ENCODE results near the gene ZNF771.
"Not testable (repeated sequence)": the region's sequence is repeated elsewhere in the genome, so short reads cannot be mapped to it uniquely, and the experiment has no call there.

The ZNF771 gene

DNA sequence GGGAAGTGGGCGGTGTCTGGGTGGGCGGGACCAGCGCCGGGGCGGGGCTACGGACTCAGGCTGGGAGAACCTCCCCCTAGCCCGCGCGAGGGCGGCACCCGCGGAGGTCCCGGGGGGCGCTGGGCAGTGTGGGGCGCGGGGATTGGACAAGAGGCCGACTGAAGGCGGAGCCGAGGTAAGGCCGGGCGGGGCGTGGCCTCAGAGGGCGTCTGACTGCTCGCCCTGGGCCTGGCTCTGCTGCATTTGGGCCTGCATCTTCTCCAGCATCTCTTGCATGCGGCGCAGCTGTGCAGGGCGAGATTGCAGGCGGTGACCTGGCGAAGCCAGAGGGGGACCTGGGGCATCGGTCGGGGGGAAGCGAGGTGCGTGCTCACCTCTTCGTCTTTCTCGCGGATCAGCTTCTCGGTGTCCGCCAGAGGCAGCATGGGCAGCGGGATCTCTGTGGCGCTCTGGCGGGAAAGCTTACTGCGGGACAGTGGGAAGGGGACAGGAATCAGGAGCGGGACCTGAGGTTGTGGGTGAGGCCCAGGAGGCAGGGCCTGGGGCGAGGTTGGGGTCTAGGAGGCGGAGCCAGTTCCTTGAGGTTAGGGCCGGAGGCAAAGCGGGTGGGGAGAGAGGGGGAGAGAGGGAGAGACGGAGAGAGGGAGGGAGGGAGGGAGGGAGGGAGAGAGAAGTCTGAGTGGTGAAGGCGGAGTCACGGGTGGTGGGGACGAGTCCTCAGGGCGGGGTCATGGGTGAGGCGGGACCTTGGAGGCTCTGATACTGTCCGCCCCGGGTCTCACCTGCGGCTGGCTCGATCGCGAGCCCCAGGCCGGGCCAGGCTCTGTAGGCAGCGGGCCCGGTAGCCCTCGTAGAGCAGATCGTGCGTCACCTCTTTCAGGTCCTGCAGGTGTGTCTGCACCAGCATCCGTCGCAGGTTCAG lies 28.9 kb upstream of the ZNF771 start:
- Histone ChIP-seq H3K36me3 (ENCODE audit: insufficient read depth, low read length) (no peaks in the 10 kb centered on the region), H3K4me1 (ENCODE audit: insufficient read depth, low read length) (peaks cover 15% of the 10 kb centered on the region), H3K4me3 (ENCODE audit: low read length) (peak overlapping the region; percentile 54), H3K27me3 (ENCODE audit: insufficient read depth, low read length) (no peaks in the 10 kb centered on the region), H2AFZ (ENCODE audit: low read depth, low read length) (no peak overlapping the region), H3K9me3 (ENCODE audit: low read length) (no peaks in the 10 kb centered on the region)

DNA sequence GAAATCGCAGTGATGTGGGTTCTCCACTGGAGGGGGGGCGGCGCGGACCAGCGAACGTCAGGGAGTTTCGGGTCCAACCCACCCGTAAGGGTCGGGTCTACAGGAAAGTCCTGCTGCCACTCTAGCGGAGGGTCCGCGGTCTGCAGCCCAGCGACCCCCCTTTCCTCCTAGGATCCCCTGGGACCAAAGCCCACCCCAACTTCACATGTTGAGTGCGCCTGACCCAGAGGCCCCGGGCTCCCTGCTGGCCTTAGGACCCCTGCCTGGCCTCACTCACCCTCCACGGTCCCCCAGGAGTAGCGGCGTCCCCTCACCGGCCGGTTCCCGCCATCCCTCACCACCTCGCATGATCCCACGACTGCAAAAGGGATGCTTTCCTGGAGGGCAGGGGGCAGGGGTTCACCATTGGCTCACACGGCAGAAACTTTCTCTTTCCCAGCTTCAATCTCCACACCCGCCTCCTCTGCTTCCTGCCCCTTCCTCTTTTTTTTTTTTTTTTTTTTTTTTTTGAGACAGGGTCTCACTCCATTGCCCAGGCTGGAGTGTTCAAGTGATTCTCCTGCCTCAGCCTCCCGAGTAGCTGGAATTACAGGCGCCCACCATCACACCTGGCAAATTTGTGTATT lies 28.1 kb upstream of the ZNF771 start:
- H3K36me3 ChIP-seq (ENCODE audit: insufficient read depth, low read length), result no peaks in the 10 kb centered on the region
- H3K27me3 ChIP-seq (ENCODE audit: insufficient read depth, low read length), result no peaks in the 10 kb centered on the region
- peaks cover 15% of the 10 kb centered on the region for H3K4me1 ChIP-seq (ENCODE audit: insufficient read depth, low read length)
- no peaks in the 10 kb centered on the region for H3K9me3 ChIP-seq (ENCODE audit: low read length)
- peak overlapping the region; percentile 54 for H3K4me3 ChIP-seq (ENCODE audit: low read length)
- H2AFZ ChIP-seq (ENCODE audit: low read depth, low read length), result no peak overlapping the region

GRCh38 chr16:30380072-30380802 lies 27.2 kb upstream of the ZNF771 start:
- Histone ChIP-seq H3K27me3 (ENCODE audit: insufficient read depth, low read length) (no peaks in the 10 kb centered on the region), H2AFZ (ENCODE audit: low read depth, low read length) (no peak overlapping the region), H3K4me3 (ENCODE audit: low read length) (no peak overlapping the region), H3K9me3 (ENCODE audit: low read length) (no peaks in the 10 kb centered on the region), H3K4me1 (ENCODE audit: insufficient read depth, low read length) (peaks cover 15% of the 10 kb centered on the region), H3K36me3 (ENCODE audit: insufficient read depth, low read length) (no peaks in the 10 kb centered on the region)

DNA sequence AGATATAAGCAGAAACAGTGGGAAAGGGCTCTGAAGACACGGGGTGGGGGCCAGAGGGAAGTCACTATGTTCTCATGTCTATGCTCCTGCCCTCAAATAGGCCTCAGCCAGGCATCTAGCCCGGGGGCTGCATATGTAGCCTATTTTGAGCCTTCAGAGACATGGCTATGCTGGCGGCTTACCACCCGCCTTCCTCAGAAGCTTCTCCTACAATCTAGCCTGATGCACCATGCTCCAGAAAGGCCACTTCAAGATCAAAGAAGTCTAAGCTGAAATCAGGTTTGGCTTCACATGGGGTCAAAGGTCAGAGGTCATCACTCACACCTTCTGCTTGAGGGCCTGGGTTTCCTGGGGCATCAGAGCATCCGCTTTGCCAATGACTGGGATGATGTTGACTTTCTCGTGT lies 26.6 kb upstream of the ZNF771 start:
- Histone ChIP-seq H3K4me1 (ENCODE audit: insufficient read depth, low read length) (peaks cover 15% of the 10 kb centered on the region), H2AFZ (ENCODE audit: low read depth, low read length) (no peak overlapping the region), H3K9me3 (ENCODE audit: low read length) (no peaks in the 10 kb centered on the region), H3K4me3 (ENCODE audit: low read length) (no peak overlapping the region), H3K27me3 (ENCODE audit: insufficient read depth, low read length) (no peaks in the 10 kb centered on the region), H3K36me3 (ENCODE audit: insufficient read depth, low read length) (no peaks in the 10 kb centered on the region)

- H3K4me1 ChIP-seq (ENCODE audit: insufficient read depth, low read length), result peaks cover 15% of the 10 kb centered on the region
- no peaks in the 10 kb centered on the region for H3K36me3 ChIP-seq (ENCODE audit: insufficient read depth, low read length)
- no peak overlapping the region for H3K4me3 ChIP-seq (ENCODE audit: low read length)
- no peaks in the 10 kb centered on the region for H3K27me3 ChIP-seq (ENCODE audit: insufficient read depth, low read length)
- no peaks in the 10 kb centered on the region for H3K9me3 ChIP-seq (ENCODE audit: low read length)
- no peak overlapping the region for H2AFZ ChIP-seq (ENCODE audit: low read depth, low read length)
Measured at GRCh38 chr16:30381291-30382041, 25.9 kb upstream of the ZNF771 start.

DNA sequence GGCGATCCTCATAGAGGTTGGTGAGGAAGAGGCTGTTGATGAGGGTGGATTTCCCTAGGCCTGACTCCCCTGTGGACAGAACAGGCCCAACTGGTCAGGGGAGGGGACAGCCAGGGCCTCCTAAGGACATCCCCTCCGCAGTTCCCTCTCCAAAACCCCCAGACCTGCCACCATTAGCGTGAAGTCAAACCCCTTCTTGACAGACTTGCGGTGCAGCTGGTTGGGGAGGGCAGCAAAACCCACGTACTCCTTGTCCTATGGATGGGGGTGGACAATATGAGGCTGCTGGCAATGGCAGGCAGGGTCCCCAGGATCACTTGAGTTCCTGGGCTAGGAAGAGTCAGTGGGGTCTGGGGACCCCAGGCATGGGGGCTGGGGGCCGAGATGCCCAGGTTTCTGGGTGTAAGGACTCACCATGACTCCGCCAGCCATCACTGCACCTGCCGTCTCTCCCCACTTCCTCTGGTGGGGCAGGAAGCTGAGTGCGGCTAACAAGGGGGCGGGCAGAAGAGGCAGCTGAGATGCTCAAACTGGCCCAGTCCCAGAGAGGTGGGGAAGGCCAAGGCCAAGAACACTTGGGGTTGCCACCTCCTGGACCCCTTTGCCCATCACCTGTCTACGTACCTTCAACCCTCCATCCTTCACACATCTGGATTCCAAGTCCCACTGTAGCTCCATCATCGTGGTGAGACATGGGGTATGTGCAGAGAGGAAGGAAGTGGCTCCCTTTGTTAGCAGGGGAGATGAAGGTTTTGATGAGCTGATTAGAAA lies 25.1 kb upstream of the ZNF771 start, which contains the start of gene SEPTIN1:
TSS of gene SEPTIN1 (minus strand) at position 451 of the 771 bp plus-strand sequence. CDS start at position 432, 19 bp downstream.
- no peaks in the 10 kb centered on the region for H3K27me3 ChIP-seq (ENCODE audit: insufficient read depth, low read length)
- no peaks in the 10 kb centered on the region for H3K36me3 ChIP-seq (ENCODE audit: insufficient read depth, low read length)
- peaks cover 12% of the 10 kb centered on the region for H3K4me1 ChIP-seq (ENCODE audit: insufficient read depth, low read length)
- H3K9me3 ChIP-seq (ENCODE audit: low read length), result no peaks in the 10 kb centered on the region
- no peak within 1 kb of the TSS for H2AFZ ChIP-seq (ENCODE audit: low read depth, low read length)
- no peak within 1 kb of the TSS for H3K4me3 ChIP-seq (ENCODE audit: low read length)

- H2AFZ ChIP-seq (ENCODE audit: low read depth, low read length), result no peak overlapping the region
- no peaks in the 10 kb centered on the region for H3K9me3 ChIP-seq (ENCODE audit: low read length)
- H3K36me3 ChIP-seq (ENCODE audit: insufficient read depth, low read length), result no peaks in the 10 kb centered on the region
- peaks cover 10% of the 10 kb centered on the region for H3K4me1 ChIP-seq (ENCODE audit: insufficient read depth, low read length)
- no peaks in the 10 kb centered on the region for H3K27me3 ChIP-seq (ENCODE audit: insufficient read depth, low read length)
- H3K4me3 ChIP-seq (ENCODE audit: low read length), result no peak overlapping the region
Measured at GRCh38 chr16:30383521-30383920, 23.9 kb upstream of the ZNF771 start.

- peaks cover 31% of the 10 kb centered on the region for H3K4me1 ChIP-seq (ENCODE audit: insufficient read depth, low read length)
- H3K27me3 ChIP-seq (ENCODE audit: insufficient read depth, low read length), result no peaks in the 10 kb centered on the region
- peaks cover 25% of the 10 kb centered on the region for H3K36me3 ChIP-seq (ENCODE audit: insufficient read depth, low read length)
- H3K4me3 ChIP-seq (ENCODE audit: low read length), result peak overlapping the region; percentile 67
- no peaks in the 10 kb centered on the region for H3K9me3 ChIP-seq (ENCODE audit: low read length)
- H2AFZ ChIP-seq (ENCODE audit: low read depth, low read length), result no peak overlapping the region
Measured at GRCh38 chr16:30394592-30395154, 12.7 kb upstream of the ZNF771 start.

DNA sequence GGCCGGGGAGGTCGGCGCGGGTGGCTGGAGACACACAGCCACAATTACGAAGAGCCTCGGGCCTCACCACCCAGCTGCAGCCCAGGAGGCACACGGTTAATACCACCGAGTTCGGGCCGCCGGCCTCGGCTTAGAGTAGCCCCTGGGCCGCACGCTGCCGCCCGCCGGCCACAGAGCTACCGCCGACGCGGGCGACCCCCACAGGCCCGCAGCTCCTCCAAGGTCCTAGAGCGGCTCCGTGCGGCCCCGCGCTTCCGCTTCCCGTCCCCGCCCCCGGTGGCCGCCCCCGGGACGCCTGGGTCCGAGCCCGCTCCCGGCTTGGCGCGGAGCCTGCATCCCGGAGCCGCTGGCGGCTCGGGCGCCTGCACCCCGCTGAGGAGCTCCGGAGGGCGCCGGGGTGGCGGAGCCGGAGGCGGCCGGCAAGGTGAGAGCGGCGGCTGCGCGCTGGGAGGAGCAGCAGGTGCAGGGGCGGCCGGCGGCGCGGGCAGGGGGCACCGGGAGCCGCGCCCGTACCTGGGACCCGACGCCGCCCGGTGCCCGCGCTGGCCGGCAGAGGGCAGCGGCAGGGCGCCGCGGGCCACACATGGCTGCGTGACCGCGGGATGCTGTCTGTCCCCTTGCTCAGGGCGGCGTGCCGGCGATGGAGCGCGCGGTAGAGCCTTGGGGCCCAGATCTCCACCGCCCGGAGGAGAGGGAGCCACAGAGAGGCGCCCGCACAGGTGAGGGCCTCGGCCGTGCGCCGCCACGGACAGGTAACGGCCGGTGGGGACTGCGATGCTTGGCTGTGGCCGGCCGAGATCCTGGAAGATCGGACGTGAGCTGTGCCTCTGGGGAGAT lies 12.0 kb upstream of the ZNF771 start, which contains the start of gene ZNF48:
TSS of gene ZNF48 (plus strand) at position 266 of the 837 bp plus-strand sequence. CDS start at position 641, 375 bp downstream.
- H3K4me1 ChIP-seq (ENCODE audit: insufficient read depth, low read length), result peaks cover 34% of the 10 kb centered on the region
- no peaks in the 10 kb centered on the region for H3K27me3 ChIP-seq (ENCODE audit: insufficient read depth, low read length)
- no peaks in the 10 kb centered on the region for H3K9me3 ChIP-seq (ENCODE audit: low read length)
- no peak within 1 kb of the TSS for H2AFZ ChIP-seq (ENCODE audit: low read depth, low read length)
- peaks cover 25% of the 10 kb centered on the region for H3K36me3 ChIP-seq (ENCODE audit: insufficient read depth, low read length)
- H3K4me3 ChIP-seq (ENCODE audit: low read length), result peak within 1 kb of the TSS; percentile 67

DNA sequence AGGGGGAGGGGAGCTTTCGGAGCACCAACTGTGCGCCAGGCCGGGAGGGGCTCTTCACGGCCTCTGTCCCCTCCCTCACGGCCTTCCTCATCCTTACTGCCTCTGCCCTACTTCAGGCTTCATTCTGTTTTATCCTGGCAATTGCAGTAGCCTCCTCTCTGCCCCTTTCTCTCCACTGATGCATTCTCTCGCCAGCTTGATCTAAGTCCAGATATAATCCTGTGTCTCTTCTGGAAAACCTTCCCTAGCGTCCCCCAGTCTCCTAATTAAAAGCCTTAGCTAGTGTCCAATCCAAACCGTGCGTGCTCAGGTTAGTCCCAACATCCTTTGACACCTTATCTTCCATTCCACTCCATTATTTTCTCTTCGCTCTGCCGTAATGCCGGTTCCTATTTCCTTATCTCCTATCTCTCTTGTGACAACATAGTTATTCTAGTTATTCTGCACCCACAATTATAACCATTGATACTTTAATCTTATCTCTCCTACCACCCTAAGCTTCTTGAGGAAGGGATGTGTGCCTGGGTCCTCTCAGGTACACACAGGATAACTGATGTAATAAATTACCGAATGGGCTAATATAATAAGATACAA lies 11.3 kb upstream of the ZNF771 start:
- Histone ChIP-seq H2AFZ (ENCODE audit: low read depth, low read length) (no peak overlapping the region), H3K9me3 (ENCODE audit: low read length) (no peaks in the 10 kb centered on the region), H3K36me3 (ENCODE audit: insufficient read depth, low read length) (peaks cover 25% of the 10 kb centered on the region), H3K27me3 (ENCODE audit: insufficient read depth, low read length) (no peaks in the 10 kb centered on the region), H3K4me1 (ENCODE audit: insufficient read depth, low read length) (peaks cover 36% of the 10 kb centered on the region), H3K4me3 (ENCODE audit: low read length) (peak overlapping the region; percentile 67)

- H3K9me3 ChIP-seq (ENCODE audit: low read length), result not testable (repeated sequence)
Measured at GRCh38 chr16:30396627-30397026, 10.8 kb upstream of the ZNF771 start.

More at GRCh38 chr16:30396627-30397026, 10.8 kb upstream of the ZNF771 start:
- H3K27me3 ChIP-seq (ENCODE audit: insufficient read depth, low read length); H2AFZ ChIP-seq (ENCODE audit: low read depth, low read length): not testable (repeated sequence)
- peaks cover 25% of the 10 kb centered on the region for H3K36me3 ChIP-seq (ENCODE audit: insufficient read depth, low read length)
- peaks cover 36% of the 10 kb centered on the region for H3K4me1 ChIP-seq (ENCODE audit: insufficient read depth, low read length)
- peak overlapping the region; percentile 67 for H3K4me3 ChIP-seq (ENCODE audit: low read length)
